HG03066 (cell line): Measurements from ENCODE around the gene PTPRO.

Experiments used
- ATAC-seq: cut with Tn5 transposase; IDR thresholded peaks from one replicate; pipeline ENCODE4 v1.9.1; 2021; ENCODE audit warnings: low read depth; ENCODE audit not compliant: unreplicated experiment

Gene PTPRO

GRCh38 chr12:15443050-15443449 lies 120.7 kb downstream of the PTPRO start:
- ATAC-seq = no peak

GRCh38 chr12:15443611-15444010 lies 121.3 kb downstream of the PTPRO start:
- ATAC-seq = no peak

- no peak for ATAC-seq
These were observed 122.2 kb downstream of the PTPRO start for GRCh38 chr12:15444523-15444922.

GRCh38 chr12:15446807-15447206 lies 124.5 kb downstream of the PTPRO start:
- ATAC-seq = no peak

- no peak for ATAC-seq
These were observed 131.3 kb downstream of the PTPRO start for GRCh38 chr12:15453613-15454012.

GRCh38 chr12:15458008-15458407 lies 135.7 kb downstream of the PTPRO start:
- no peak for ATAC-seq

GRCh38 chr12:15468911-15469310 lies 146.6 kb downstream of the PTPRO start:
- ATAC-seq = no peak

GRCh38 chr12:15469356-15469755 lies 147.0 kb downstream of the PTPRO start:
- ATAC-seq = no peak

GRCh38 chr12:15472036-15472435 lies 149.7 kb downstream of the PTPRO start:
- ATAC-seq = no peak

- no peak for ATAC-seq
These were observed 152.5 kb downstream of the PTPRO start for GRCh38 chr12:15474766-15475165.

- ATAC-seq = no peak
These were observed 155.5 kb downstream of the PTPRO start for GRCh38 chr12:15477761-15478160.

GRCh38 chr12:15481846-15482245 lies 159.5 kb downstream of the PTPRO start:
- no peak for ATAC-seq

GRCh38 chr12:15485466-15485865 lies 163.2 kb downstream of the PTPRO start:
- no peak for ATAC-seq

GRCh38 chr12:15486859-15487258 lies 164.6 kb downstream of the PTPRO start:
- no peak for ATAC-seq

- no peak for ATAC-seq
These were observed 166.2 kb downstream of the PTPRO start for GRCh38 chr12:15488481-15488880.

- no peak for ATAC-seq
These were observed 172.2 kb downstream of the PTPRO start for GRCh38 chr12:15494329-15495046.

- ATAC-seq = no peak
These were observed 173.4 kb downstream of the PTPRO start for GRCh38 chr12:15495746-15496145.

- no peak for ATAC-seq
These were observed 174.4 kb downstream of the PTPRO start for GRCh38 chr12:15496738-15497137.

GRCh38 chr12:15497671-15498292 lies 175.5 kb downstream of the PTPRO start:
- ATAC-seq = no peak

- ATAC-seq = no peak
These were observed 179.9 kb downstream of the PTPRO start for GRCh38 chr12:15502211-15502610.

GRCh38 chr12:15505616-15506015 lies 183.3 kb downstream of the PTPRO start:
- no peak for ATAC-seq

GRCh38 chr12:15515010-15515409 lies 192.7 kb downstream of the PTPRO start:
- no peak for ATAC-seq
